ENCODE measurements around the gene NSUN2.

NSUN2 gene

GRCh38 chr5:6637022-6637421 is 4.2 kb upstream of the NSUN2 start:
- H3K9me3 ChIP-seq (ENCODE audit: low read length): no peaks in the 10 kb centered on the region
- no peak overlapping the region for H2AFZ ChIP-seq (ENCODE audit: low read depth, low read length)
- no peak overlapping the region for H3K4me3 ChIP-seq (ENCODE audit: low read length)
- H3K27me3 ChIP-seq (ENCODE audit: insufficient read depth, low read length): no peaks in the 10 kb centered on the region
- no peaks in the 10 kb centered on the region for H3K36me3 ChIP-seq (ENCODE audit: insufficient read depth, low read length)
- peaks cover 7% of the 10 kb centered on the region for H3K4me1 ChIP-seq (ENCODE audit: insufficient read depth, low read length)

DNA sequence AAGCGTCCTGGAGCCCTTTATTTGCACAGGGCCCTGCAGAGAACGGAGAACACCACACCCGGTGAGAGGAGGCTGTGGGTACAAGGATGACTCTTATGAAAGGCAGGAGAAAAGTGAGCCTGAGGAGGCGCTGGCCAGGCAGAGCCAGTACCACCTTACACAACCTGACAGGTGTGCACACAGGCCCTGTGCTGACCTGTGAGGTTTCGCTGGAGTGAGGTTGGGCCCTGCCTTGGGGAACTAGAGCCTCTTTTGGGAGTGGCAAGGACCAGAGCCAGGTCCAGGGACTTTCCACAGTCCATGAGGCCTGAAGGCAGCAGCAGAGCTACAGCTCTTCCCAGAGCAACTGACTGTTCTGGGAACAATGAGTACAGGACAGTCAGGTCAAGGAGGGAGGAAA is 3.4 kb upstream of the NSUN2 start:
- H3K27me3 ChIP-seq (ENCODE audit: insufficient read depth, low read length): no peaks in the 10 kb centered on the region
- no peaks in the 10 kb centered on the region for H3K36me3 ChIP-seq (ENCODE audit: insufficient read depth, low read length)
- no peaks in the 10 kb centered on the region for H3K9me3 ChIP-seq (ENCODE audit: low read length)
- no peak overlapping the region for H2AFZ ChIP-seq (ENCODE audit: low read depth, low read length)
- H3K4me3 ChIP-seq (ENCODE audit: low read length): no peak overlapping the region
- H3K4me1 ChIP-seq (ENCODE audit: insufficient read depth, low read length): peaks cover 14% of the 10 kb centered on the region

GRCh38 chr5:6634788-6635430 is 2.1 kb upstream of the NSUN2 start:
- Histone ChIP-seq H3K4me3 (ENCODE audit: low read length) (peak overlapping the region; percentile 100), H3K36me3 (ENCODE audit: insufficient read depth, low read length) (peaks cover 13% of the 10 kb centered on the region), H2AFZ (ENCODE audit: low read depth, low read length) (no peak overlapping the region), H3K9me3 (ENCODE audit: low read length) (no peaks in the 10 kb centered on the region), H3K27me3 (ENCODE audit: insufficient read depth, low read length) (no peaks in the 10 kb centered on the region), H3K4me1 (ENCODE audit: insufficient read depth, low read length) (peaks cover 15% of the 10 kb centered on the region)

DNA sequence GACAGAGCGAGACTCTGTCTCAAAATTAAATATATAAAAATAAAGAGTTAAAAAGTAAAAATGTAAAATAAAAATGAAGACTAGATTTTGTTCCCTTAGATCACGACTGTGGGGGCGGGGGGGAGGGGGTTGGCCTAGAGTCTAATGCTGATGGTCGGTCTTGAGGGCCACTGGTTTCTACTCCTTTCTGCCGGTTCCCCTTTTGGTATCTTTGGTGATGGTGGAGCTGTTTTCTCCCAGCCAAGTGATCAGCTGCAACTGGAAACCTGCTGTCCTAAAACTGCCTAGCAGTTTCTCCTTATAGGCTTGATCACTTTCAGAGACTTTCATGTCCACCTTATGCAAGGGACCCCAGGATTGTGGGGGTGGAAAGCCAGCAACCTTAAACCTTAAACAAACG is 1.5 kb upstream of the NSUN2 start:
- Histone ChIP-seq H3K4me1 (ENCODE audit: insufficient read depth, low read length) (peaks cover 15% of the 10 kb centered on the region), H3K9me3 (ENCODE audit: low read length) (no peaks in the 10 kb centered on the region), H3K4me3 (ENCODE audit: low read length) (peak overlapping the region; percentile 100), H2AFZ (ENCODE audit: low read depth, low read length) (no peak overlapping the region), H3K36me3 (ENCODE audit: insufficient read depth, low read length) (peaks cover 19% of the 10 kb centered on the region), H3K27me3 (ENCODE audit: insufficient read depth, low read length) (no peaks in the 10 kb centered on the region)

GRCh38 chr5:6633469-6634245 is 813 bp upstream of the NSUN2 start:
- Histone ChIP-seq H3K4me3 (ENCODE audit: low read length) (peak overlapping the region; percentile 100), H3K36me3 (ENCODE audit: insufficient read depth, low read length) (peaks cover 25% of the 10 kb centered on the region), H3K4me1 (ENCODE audit: insufficient read depth, low read length) (peaks cover 15% of the 10 kb centered on the region), H3K9me3 (ENCODE audit: low read length) (no peaks in the 10 kb centered on the region), H3K27me3 (ENCODE audit: insufficient read depth, low read length) (no peaks in the 10 kb centered on the region), H2AFZ (ENCODE audit: low read depth, low read length) (peak overlapping the region; percentile 67)

- Histone ChIP-seq H3K36me3 (ENCODE audit: insufficient read depth, low read length) (peaks cover 35% of the 10 kb centered on the region), H3K27me3 (ENCODE audit: insufficient read depth, low read length) (no peaks in the 10 kb centered on the region), H3K9me3 (ENCODE audit: low read length) (no peaks in the 10 kb centered on the region), H3K4me3 (ENCODE audit: low read length) (peak overlapping the region; percentile 100), H2AFZ (ENCODE audit: low read depth, low read length) (peak overlapping the region; percentile 67), H3K4me1 (ENCODE audit: insufficient read depth, low read length) (peaks cover 15% of the 10 kb centered on the region)
These were observed 438 bp downstream of the NSUN2 start for GRCh38 chr5:6632324-6632887.

DNA sequence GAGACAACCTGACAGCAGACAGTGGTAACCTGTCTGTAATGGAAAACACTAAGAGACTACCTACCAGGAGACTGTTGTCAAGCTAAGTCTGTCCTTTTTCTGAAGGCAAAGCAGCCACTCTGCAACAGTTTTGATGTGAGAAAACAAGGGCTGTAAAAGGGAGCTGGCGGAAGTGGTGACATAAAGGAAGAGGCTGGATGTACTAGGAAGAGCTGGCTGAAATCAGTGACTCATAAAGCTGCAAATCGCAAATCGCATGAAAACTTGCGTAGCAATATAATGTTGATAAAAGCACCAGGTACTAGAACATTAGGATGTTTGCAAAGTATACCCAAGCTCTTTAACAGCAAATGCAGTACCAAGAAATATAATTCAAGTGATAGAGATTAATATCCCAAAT is 1.4 kb downstream of the NSUN2 start:
- Histone ChIP-seq H3K27me3 (ENCODE audit: insufficient read depth, low read length) (no peaks in the 10 kb centered on the region), H3K4me1 (ENCODE audit: insufficient read depth, low read length) (peaks cover 15% of the 10 kb centered on the region), H3K36me3 (ENCODE audit: insufficient read depth, low read length) (peaks cover 44% of the 10 kb centered on the region), H2AFZ (ENCODE audit: low read depth, low read length) (no peak overlapping the region), H3K9me3 (ENCODE audit: low read length) (peaks cover 2% of the 10 kb centered on the region), H3K4me3 (ENCODE audit: low read length) (peak overlapping the region; percentile 100)

DNA sequence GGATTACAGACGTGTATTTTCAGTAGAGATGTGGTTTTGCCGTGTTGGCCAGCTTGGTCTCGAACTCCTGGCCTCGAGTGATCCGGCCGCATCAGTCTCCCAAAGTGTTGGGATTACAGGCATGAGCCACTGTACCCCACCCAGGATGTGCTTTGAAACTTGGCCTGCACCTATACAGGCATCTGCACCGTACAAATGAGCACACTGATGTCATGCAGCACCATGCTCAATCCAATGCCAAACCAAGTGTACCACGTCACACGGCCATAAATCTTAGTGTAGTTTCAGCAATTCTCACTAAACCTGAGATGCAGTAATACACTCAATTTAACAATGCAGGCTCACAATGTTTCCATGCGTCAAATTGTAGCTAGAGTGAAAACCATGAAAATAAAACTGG is 6.3 kb downstream of the NSUN2 start:
- Histone ChIP-seq H3K4me3 (ENCODE audit: low read length) (no peak overlapping the region), H3K9me3 (ENCODE audit: low read length) (peaks cover 32% of the 10 kb centered on the region), H3K4me1 (ENCODE audit: insufficient read depth, low read length) (peaks cover 3% of the 10 kb centered on the region), H3K27me3 (ENCODE audit: insufficient read depth, low read length) (no peaks in the 10 kb centered on the region), H2AFZ (ENCODE audit: low read depth, low read length) (no peak overlapping the region), H3K36me3 (ENCODE audit: insufficient read depth, low read length) (peaks cover 90% of the 10 kb centered on the region)

DNA sequence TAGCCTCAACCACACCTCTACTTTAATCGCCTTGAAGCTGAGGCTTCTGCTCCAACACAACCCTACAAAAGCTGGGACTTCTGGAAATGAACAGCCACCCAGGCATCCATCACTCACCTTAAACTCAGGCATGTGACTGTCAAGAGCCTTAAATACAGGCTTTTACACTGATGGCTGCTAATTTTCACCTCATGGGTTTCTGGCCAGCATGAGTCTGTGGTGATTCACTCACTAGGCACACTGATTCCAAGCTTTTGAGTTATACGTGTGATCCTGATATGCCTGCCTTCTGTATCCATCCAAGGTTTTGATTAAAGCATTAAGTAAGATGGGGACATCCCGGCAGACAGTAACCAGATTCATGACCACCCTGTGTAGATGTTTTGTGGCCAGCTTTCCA is 8.9 kb downstream of the NSUN2 start:
- no peak overlapping the region for H3K4me3 ChIP-seq (ENCODE audit: low read length)
- H3K9me3 ChIP-seq (ENCODE audit: low read length): peaks cover 32% of the 10 kb centered on the region
- no peak overlapping the region for H2AFZ ChIP-seq (ENCODE audit: low read depth, low read length)
- no peaks in the 10 kb centered on the region for H3K27me3 ChIP-seq (ENCODE audit: insufficient read depth, low read length)
- H3K36me3 ChIP-seq (ENCODE audit: insufficient read depth, low read length): peaks cover 89% of the 10 kb centered on the region
- H3K4me1 ChIP-seq (ENCODE audit: insufficient read depth, low read length): no peaks in the 10 kb centered on the region

DNA sequence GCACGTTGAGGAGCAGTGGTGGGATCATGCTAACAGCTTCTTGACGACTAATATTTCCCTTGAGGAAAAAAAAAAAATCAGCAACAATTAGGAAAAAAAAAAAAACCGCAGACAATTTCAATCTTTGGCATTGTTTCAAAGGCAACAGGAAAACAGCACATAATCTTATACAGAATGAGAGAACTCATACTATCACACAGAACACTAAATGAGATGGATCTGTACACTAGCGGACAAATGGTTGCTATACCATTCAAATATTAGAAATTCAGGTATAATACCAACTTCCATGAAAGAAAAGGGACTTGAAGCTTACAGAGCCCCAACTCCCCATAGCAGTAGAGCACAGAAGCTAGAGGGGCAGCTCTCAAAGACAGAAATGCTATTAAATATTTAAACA is 9.6 kb downstream of the NSUN2 start:
- H3K36me3 ChIP-seq (ENCODE audit: insufficient read depth, low read length): peaks cover 88% of the 10 kb centered on the region
- no peaks in the 10 kb centered on the region for H3K27me3 ChIP-seq (ENCODE audit: insufficient read depth, low read length)
- no peaks in the 10 kb centered on the region for H3K4me1 ChIP-seq (ENCODE audit: insufficient read depth, low read length)
- peaks cover 32% of the 10 kb centered on the region for H3K9me3 ChIP-seq (ENCODE audit: low read length)
- no peak overlapping the region for H3K4me3 ChIP-seq (ENCODE audit: low read length)
- no peak overlapping the region for H2AFZ ChIP-seq (ENCODE audit: low read depth, low read length)

- Histone ChIP-seq H3K9me3 (ENCODE audit: low read length) (no peaks in the 10 kb centered on the region), H3K4me1 (ENCODE audit: insufficient read depth, low read length) (no peaks in the 10 kb centered on the region), H3K27me3 (ENCODE audit: insufficient read depth, low read length) (no peaks in the 10 kb centered on the region), H2AFZ (ENCODE audit: low read depth, low read length) (no peak overlapping the region), H3K4me3 (ENCODE audit: low read length) (no peak overlapping the region), H3K36me3 (ENCODE audit: insufficient read depth, low read length) (peaks cover 85% of the 10 kb centered on the region)
These were observed 16.2 kb downstream of the NSUN2 start for GRCh38 chr5:6616632-6617031.

DNA sequence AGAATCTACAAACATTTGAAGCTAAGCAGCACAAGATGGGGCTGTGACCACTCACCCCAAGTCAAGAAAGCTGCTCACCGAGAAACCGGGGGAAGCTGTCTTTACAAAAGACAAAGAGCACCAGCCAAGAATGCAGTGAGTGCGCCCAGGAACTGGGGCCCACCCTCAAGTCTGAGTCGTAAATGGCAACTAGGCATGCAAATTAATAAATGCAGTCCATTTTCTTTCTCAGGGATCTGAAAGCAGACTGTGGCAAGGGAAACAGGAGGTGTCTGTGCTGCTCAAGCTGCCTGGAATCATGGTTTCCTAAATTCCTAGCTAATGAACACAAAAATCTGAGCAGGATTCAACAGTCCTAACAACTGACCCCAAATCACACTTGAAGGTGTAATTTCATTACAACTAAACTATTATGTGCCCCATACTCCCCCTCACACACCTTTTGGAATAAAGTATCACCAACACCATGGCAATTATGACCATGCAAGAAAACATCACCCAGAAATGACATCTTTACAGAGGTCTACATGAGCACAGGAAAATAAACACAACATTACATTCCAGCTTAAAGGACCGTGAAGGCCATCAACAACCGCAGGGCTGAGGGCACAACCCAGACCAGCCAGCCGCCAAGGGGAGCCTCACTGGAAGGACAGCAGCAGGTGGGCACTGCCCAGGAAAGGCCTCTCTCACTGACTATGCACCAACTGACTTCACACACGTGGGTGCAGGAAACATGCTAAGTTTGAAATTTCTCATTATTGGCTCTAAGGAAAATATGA is 17.6 kb downstream of the NSUN2 start:
- no peak overlapping the region for H3K4me3 ChIP-seq (ENCODE audit: low read length)
- H3K36me3 ChIP-seq (ENCODE audit: insufficient read depth, low read length): peaks cover 85% of the 10 kb centered on the region
- H3K4me1 ChIP-seq (ENCODE audit: insufficient read depth, low read length): no peaks in the 10 kb centered on the region
- H3K9me3 ChIP-seq (ENCODE audit: low read length): no peaks in the 10 kb centered on the region
- H3K27me3 ChIP-seq (ENCODE audit: insufficient read depth, low read length): no peaks in the 10 kb centered on the region
- H2AFZ ChIP-seq (ENCODE audit: low read depth, low read length): no peak overlapping the region
